OCI-M2 (cell line): Measurements from ENCODE around the gene NSUN4.
"Not testable (repeated sequence)": the region's sequence is repeated elsewhere in the genome, so short reads cannot be mapped to it uniquely, and the experiment has no call there.

Experiments used
- DNase-seq: peaks from one replicate; lab custom pipeline; 2025; ENCODE audit not compliant: unreplicated experiment; lab: John Stamatoyannopoulos, UW

The NSUN4 gene

GRCh38 chr1:46325285-46326076 lies 15.1 kb upstream of the NSUN4 start:
- not testable (repeated sequence) for DNase-seq

- not testable (repeated sequence) for DNase-seq
Observed at GRCh38 chr1:46328182-46328581, 12.4 kb upstream of the NSUN4 start.

GRCh38 chr1:46329807-46330206 lies 10.8 kb upstream of the NSUN4 start:
- not testable (repeated sequence) for DNase-seq

- DNase-seq: not testable (repeated sequence)
Observed at GRCh38 chr1:46330381-46330780, 10.2 kb upstream of the NSUN4 start.

DNA sequence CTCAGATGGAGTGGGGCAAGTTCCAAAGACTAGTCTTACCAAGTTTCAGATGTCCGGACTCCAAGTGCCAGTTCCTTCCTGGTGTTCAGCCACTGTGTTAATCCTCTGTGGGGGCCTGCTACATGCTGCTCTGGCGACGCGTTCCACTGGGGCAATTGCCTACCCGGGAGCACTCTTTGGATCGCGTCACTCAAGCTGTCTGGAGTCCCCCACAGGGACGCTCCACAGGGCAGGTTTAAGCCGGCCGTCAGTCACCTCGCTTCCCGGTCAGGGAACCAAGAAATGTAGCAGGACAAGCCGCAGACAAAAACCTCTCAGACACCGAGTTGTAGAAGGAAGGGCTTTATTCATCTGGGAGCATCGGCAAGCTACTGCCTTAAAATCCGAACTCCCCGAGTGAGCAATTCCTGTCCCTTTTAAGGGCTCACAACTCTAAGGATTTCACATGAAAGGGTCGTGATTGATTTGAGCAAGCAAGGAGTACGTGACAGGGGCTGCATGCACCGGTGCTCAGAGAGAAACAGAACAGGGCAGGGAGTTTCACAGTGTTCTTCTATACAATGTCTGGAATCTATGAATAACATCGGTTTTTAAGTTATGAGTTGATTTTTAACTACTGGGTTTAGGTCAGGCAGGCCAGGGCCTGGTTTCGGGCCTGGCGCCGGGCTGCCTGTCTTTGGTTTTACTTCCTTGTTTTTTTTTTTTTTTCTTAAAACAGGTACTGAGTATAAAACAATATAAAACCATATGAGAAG lies 8.6 kb upstream of the NSUN4 start:
- not testable (repeated sequence) for DNase-seq

DNA sequence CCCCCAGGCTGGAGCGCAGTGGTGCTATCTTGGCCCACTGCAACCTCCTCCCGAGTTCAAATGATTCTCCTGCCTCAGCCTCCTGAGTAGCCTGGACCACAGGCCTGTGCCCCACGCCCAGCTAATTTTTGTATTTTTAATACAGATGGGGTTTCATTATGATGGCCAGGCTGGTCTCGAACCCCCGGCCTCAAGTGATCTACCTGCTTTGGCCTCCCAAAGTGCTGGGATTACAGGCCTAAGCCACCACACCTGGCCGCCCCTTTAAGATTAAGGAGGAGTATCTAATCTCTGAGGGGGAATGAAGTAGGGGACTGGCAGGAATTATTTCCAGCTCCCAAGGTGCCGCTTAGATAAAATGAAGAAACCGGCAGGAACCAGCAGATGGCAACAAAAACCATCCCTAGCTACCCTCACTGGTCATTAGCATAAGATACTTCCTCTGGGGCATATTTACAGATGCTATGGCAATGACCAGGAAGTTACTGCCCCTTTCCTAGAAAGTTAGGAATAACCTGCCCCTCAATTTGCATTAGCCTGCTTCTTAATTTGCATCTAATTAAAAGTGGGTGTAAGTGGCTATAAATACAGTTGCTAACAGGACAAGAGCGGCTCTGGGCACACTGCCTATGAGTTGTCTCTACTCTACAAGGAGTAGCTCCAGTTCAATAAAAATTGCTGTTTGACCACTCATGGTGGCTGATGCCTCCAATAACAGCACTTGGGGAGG lies 7.1 kb upstream of the NSUN4 start:
- DNase-seq: no peak

DNA sequence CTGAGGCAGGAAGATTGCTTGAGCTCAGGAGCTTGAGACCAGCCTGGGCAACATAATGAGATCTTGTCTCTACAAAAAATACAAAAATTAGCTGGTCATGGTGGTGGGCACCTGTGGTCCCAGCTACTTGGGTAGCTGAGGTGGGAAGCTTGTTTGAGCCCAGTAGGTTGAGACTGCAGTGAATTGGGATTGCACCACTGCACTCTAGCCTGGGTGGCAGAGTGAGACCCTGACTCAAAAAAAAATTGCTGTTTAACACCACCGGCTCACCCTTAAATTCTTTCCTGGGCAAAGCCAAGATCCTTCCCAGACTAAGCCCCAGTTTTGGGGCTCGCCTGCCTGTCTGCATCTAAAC lies 6.6 kb upstream of the NSUN4 start:
- no peak for DNase-seq

GRCh38 chr1:46335081-46335480 lies 5.5 kb upstream of the NSUN4 start:
- no peak for DNase-seq

GRCh38 chr1:46337409-46337808 lies 3.2 kb upstream of the NSUN4 start:
- not testable (repeated sequence) for DNase-seq

DNA sequence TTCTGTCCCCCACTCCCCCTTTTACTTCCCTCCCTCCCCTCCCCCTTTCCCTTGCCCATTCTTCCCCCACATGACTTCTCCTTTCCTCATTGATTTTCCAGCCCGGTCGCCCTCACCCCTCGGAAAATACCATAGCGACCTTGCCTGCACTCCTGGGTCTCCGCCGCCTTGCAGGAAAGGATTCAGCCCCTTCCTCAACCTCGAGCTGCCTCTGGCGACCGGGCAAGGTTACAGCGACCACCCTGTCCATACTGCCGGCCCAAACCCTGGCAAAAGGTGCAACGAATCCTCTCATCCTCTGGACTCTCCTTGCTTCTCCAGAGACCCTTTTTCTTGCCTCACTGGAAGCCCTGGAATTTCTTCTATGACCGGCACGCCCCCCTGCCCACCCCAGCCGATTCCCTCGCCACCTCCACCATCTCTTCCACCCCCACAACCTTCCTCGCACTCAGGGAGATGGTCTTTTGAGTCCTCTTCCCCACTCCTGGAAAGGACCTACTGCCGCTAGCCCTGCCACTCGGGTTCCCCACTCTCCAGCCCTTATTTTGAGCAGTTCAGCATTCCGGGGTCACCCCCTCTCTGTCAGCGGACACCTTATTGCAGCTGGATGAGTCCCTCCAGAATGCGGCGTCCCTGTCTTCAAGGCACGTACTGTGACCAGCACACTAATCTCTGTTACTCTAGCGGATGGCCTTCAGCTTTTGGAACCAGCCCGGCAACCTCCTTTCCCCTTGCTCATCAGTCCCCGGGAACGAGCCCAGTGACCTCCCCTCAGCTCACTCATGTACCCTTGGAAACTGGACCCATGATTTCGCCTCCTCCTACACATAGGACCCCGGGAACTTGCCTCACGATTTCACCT lies 846 bp downstream of the NSUN4 start:
- no peak for DNase-seq

GRCh38 chr1:46342084-46342656 lies 1.6 kb downstream of the NSUN4 start:
- no peak for DNase-seq

GRCh38 chr1:46342677-46343350 lies 2.2 kb downstream of the NSUN4 start:
- DNase-seq: no peak

- no peak for DNase-seq
Observed at GRCh38 chr1:46343351-46343695, 2.7 kb downstream of the NSUN4 start.

GRCh38 chr1:46343705-46344104 lies 3.1 kb downstream of the NSUN4 start:
- no peak for DNase-seq

DNA sequence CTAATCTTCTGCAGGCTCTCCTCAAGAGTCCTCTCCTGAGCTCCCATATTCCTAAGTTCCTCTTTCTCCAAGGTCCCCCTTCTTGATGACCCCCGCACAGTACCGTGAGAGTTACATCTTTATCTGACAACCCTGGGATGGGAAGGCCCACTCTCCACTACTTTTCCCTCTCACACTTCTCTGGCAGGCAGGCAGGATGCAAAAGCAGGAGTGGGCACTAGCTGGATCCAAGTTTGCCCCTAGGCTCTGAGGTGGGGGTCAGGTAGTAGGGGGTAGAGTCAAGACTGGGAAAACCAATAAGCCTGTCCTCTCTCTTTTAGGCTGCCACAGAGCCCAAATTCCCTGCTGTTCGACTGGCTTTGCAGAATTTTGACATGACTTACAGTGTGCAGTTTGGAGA lies 3.9 kb downstream of the NSUN4 start:
- no peak for DNase-seq

GRCh38 chr1:46345281-46345680 lies 4.7 kb downstream of the NSUN4 start:
- no peak for DNase-seq

DNA sequence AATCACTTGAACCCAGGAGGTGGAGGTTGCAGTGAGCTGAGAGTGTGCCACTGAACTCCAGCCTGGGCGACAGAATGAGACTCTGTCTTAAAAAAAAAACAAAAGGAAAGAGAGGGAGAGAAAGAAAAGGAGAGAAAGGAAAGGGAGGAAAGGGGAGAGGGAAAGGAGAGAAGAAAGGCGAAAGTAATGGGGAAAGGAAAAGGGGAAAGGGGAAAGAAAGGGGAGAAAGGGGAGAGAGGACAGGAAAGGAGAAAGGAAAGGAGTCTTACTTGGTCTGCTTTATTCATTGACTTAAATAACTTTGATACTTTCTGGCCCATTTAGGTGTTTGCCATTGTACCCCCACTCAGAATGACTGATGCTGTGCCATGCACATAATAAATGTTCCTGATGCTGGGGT lies 11.8 kb downstream of the NSUN4 start:
- DNase-seq: no peak

DNA sequence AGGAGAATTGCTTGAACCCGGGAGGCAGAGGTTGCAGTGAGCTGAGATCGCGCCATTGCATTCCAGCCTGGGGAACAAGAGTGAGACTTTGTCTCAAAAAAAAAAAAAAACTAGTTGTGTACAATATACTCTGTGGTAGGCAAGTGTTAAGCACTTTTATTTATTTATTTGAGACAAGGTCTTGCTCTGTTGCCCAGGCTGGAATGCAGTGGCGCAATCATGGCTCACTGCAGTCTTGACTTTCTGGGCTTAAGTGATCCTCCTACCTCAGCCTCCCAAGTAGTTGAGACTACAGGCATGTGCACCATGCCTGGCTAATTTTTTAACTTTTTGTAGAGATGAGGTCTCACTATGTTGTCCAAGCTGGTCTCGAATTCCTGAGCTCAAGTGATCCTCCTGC lies 15.3 kb downstream of the NSUN4 start:
- not testable (repeated sequence) for DNase-seq

- DNase-seq: no peak
Observed at GRCh38 chr1:46362158-46362557, 21.6 kb downstream of the NSUN4 start.

DNA sequence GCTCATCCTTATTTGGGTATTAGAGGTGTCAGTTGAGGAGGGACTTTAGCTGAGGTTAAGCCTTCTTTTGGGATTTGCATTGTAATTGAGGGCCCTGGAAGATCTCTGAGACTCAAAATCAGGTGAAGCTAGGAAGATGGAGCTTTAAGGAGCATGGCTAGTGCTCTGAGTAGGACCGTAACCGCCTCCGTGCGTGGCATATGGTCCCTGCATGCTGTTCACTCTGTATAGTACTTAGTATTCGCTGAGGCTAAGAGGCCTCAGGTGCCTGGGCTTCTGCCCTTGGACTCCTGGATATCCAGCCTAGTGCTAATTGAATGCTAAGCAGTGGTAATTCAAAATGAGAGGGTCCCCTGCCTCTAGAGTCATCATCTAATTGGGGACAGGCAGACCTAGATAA lies 22.5 kb downstream of the NSUN4 start:
- no peak for DNase-seq
